SK-N-SH treated with all-trans-retinoic acid at 6 μM for 48 hours (cell line): ENCODE measurements around the gene CDS1.

ENCODE experiments used
- ATAC-seq: fragments of 200-7000 bp; cut with Tn5 transposase; 3 replicates; pipeline ENCODE4 v1.9.1; 2020; ENCODE audit warnings: mild to moderate bottlenecking, moderate library complexity
- BACH2 ChIP-seq: fragments of 250-450 bp; sonication (Bioruptor Pico); IDR thresholded peaks from 2 replicates; pipeline ENCODE4 v1.9.0; 2021; ENCODE audit warnings: mild to moderate bottlenecking, borderline replicate concordance
- CREB5 ChIP-seq: fragments of 250-450 bp; sonication (Bioruptor Pico); IDR thresholded peaks from 2 replicates; pipeline ENCODE4 v1.5.1; 2020; ENCODE audit warnings: low read depth, mild to moderate bottlenecking, moderate library complexity
- CSRNP3 ChIP-seq: fragments of 250-450 bp; sonication (Bioruptor Pico); IDR thresholded peaks from 2 replicates; pipeline ENCODE4 v1.5.1; 2021; ENCODE audit warnings: mild to moderate bottlenecking, moderate library complexity
- ESRRG ChIP-seq: fragments of 250-450 bp; sonication (Bioruptor Pico); IDR thresholded peaks from 2 replicates; pipeline ENCODE4 v1.6.1; 2021; ENCODE audit warnings: mild to moderate bottlenecking
- ISL1 ChIP-seq: fragments of 250-450 bp; sonication (Bioruptor Pico); IDR thresholded peaks from 2 replicates; pipeline ENCODE4 v2.1.2; 2022; ENCODE audit warnings: mild to moderate bottlenecking, moderate library complexity
- OSR1 ChIP-seq: fragments of 250-450 bp; sonication (Bioruptor Pico); IDR thresholded peaks from 2 replicates; pipeline ENCODE4 v1.8.0; 2022; ENCODE audit warnings: moderate library complexity, mild to moderate bottlenecking, inconsistent platforms
- PATZ1 ChIP-seq: fragments of 250-450 bp; sonication (Bioruptor Pico); IDR thresholded peaks from 2 replicates; pipeline ENCODE4 v1.8.0; 2020; ENCODE audit warnings: mild to moderate bottlenecking, moderate library complexity, borderline replicate concordance
- PPARA ChIP-seq: fragments of 250-450 bp; sonication (Bioruptor Pico); IDR thresholded peaks from 2 replicates; pipeline ENCODE4 v1.5.0; 2020; ENCODE audit warnings: mild to moderate bottlenecking, borderline replicate concordance
- RARB ChIP-seq: fragments of 250-450 bp; sonication (Bioruptor Pico); IDR thresholded peaks from 2 replicates; pipeline ENCODE4 v1.8.0; 2021; ENCODE audit warnings: mild to moderate bottlenecking, moderate library complexity
- SNAI2 ChIP-seq: fragments of 250-450 bp; sonication (Bioruptor Pico); IDR thresholded peaks from 2 replicates; pipeline ENCODE4 v1.5.0; 2020; ENCODE audit warnings: mild to moderate bottlenecking, moderate library complexity
- TCF4 ChIP-seq: fragments of 250-450 bp; sonication (Bioruptor Pico); IDR thresholded peaks from 2 replicates; pipeline ENCODE4 v1.8.0; 2021; ENCODE audit warnings: mild to moderate bottlenecking, moderate library complexity, borderline replicate concordance
- TOX ChIP-seq: fragments of 250-450 bp; sonication (Bioruptor Pico); IDR thresholded peaks from 2 replicates; pipeline ENCODE4 v1.8.0; 2021; ENCODE audit warnings: mild to moderate bottlenecking, moderate library complexity, borderline replicate concordance
- ZC3H10 ChIP-seq: fragments of 250-450 bp; sonication (Bioruptor Pico); IDR thresholded peaks from 2 replicates; pipeline ENCODE4 v1.5.1; 2021; ENCODE audit warnings: mild to moderate bottlenecking, moderate library complexity
- ZFP30 ChIP-seq: fragments of 450-650 bp; formaldehyde crosslinking; IDR thresholded peaks from 2 replicates; pipeline ENCODE4 v1.5.0; 2022; ENCODE audit warnings: mild to moderate bottlenecking, moderate library complexity
- ZNF565 ChIP-seq: fragments of 450-650 bp; formaldehyde crosslinking; conservative IDR thresholded peaks from 2 replicates; pipeline ENCODE4 v1.5.0; 2020; ENCODE audit warnings: low read depth, mild to moderate bottlenecking, moderate library complexity
- ZNF8 ChIP-seq: fragments of 450-650 bp; formaldehyde crosslinking; IDR thresholded peaks from 2 replicates; pipeline ENCODE4 v1.5.0; 2020; ENCODE audit warnings: mild to moderate bottlenecking, moderate library complexity
- TF ChIP-seq, protein P1 (sequence below): fragments of 250-450 bp; sonication (Bioruptor Pico); IDR thresholded peaks from 2 replicates; pipeline ENCODE4 v1.5.0; 2020; ENCODE audit warnings: mild to moderate bottlenecking, moderate library complexity
- TF ChIP-seq, protein P2 (sequence below): fragments of 250-450 bp; sonication (Bioruptor Pico); IDR thresholded peaks from 2 replicates; pipeline ENCODE4 v1.8.0; 2021; ENCODE audit warnings: low read depth, mild to moderate bottlenecking, moderate library complexity, borderline replicate concordance

The CDS1 gene

GRCh38 chr4:84622959-84623358 lies 40.0 kb downstream of the CDS1 start (continued):
- TF ChIP-seq, protein P1, sequence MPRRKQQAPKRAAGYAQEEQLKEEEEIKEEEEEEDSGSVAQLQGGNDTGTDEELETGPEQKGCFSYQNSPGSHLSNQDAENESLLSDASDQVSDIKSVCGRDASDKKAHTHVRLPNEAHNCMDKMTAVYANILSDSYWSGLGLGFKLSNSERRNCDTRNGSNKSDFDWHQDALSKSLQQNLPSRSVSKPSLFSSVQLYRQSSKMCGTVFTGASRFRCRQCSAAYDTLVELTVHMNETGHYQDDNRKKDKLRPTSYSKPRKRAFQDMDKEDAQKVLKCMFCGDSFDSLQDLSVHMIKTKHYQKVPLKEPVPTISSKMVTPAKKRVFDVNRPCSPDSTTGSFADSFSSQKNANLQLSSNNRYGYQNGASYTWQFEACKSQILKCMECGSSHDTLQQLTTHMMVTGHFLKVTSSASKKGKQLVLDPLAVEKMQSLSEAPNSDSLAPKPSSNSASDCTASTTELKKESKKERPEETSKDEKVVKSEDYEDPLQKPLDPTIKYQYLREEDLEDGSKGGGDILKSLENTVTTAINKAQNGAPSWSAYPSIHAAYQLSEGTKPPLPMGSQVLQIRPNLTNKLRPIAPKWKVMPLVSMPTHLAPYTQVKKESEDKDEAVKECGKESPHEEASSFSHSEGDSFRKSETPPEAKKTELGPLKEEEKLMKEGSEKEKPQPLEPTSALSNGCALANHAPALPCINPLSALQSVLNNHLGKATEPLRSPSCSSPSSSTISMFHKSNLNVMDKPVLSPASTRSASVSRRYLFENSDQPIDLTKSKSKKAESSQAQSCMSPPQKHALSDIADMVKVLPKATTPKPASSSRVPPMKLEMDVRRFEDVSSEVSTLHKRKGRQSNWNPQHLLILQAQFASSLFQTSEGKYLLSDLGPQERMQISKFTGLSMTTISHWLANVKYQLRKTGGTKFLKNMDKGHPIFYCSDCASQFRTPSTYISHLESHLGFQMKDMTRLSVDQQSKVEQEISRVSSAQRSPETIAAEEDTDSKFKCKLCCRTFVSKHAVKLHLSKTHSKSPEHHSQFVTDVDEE (CRISPR knock-in tag): no peak

DNA sequence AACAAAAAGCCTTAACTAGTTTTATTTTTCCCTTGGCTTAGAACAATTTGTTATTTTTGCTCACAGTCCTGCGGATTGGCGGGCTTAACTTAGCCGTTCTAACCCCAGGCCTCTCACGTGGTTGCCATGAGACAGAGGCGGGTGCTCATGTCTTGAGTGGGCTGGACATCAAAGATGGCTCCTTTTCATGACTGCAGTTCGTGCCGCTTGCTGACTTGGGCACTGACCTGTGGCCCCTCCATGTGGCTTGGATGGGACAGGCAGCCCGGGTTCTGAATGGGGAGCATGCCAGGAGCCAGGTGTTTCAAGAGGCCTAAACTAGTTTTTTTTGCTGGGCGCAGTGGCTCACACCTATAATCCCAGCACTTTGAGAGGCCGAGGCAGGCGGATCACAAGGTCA lies 40.7 kb downstream of the CDS1 start:
- no peak for ATAC-seq
- TF ChIP-seq, protein P2, sequence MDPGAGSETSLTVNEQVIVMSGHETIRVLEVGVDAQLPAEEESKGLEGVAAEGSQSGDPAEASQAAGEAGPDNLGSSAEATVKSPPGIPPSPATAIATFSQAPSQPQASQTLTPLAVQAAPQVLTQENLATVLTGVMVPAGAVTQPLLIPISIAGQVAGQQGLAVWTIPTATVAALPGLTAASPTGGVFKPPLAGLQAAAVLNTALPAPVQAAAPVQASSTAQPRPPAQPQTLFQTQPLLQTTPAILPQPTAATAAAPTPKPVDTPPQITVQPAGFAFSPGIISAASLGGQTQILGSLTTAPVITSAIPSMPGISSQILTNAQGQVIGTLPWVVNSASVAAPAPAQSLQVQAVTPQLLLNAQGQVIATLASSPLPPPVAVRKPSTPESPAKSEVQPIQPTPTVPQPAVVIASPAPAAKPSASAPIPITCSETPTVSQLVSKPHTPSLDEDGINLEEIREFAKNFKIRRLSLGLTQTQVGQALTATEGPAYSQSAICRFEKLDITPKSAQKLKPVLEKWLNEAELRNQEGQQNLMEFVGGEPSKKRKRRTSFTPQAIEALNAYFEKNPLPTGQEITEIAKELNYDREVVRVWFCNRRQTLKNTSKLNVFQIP: no peak
- TF ChIP-seq TCF4 (CRISPR knock-in tag) (no peak), ESRRG (CRISPR knock-in tag) (no peak), OSR1 (CRISPR knock-in tag) (no peak), SNAI2 (CRISPR knock-in tag) (no peak), RARB (CRISPR knock-in tag) (no peak), TOX (no peak), PATZ1 (CRISPR knock-in tag) (no peak), PPARA (CRISPR knock-in tag) (no peak), ISL1 (CRISPR knock-in tag) (no peak), ZC3H10 (no peak), ZNF8 (CRISPR knock-in tag) (no peak)
- TF ChIP-seq, protein P1 (CRISPR knock-in tag): no peak

GRCh38 chr4:84626673-84627072 lies 43.7 kb downstream of the CDS1 start:
- TF ChIP-seq PATZ1 (CRISPR knock-in tag): no peak
- no peak for TF ChIP-seq PPARA (CRISPR knock-in tag)
- no peak for TF ChIP-seq BACH2 (CRISPR knock-in tag)
- no peak for TF ChIP-seq CSRNP3 (CRISPR knock-in tag)
- TF ChIP-seq ISL1 (CRISPR knock-in tag): no peak
- no peak for TF ChIP-seq ZFP30 (CRISPR knock-in tag)
- no peak for TF ChIP-seq ESRRG (CRISPR knock-in tag)
- no peak for TF ChIP-seq CREB5 (CRISPR knock-in tag)
- no peak for TF ChIP-seq ZNF565
- TF ChIP-seq SNAI2 (CRISPR knock-in tag): no peak
- TF ChIP-seq, protein P1 (CRISPR knock-in tag): no peak
- no peak for ATAC-seq
